OCI-LY7 (cell line): Measurements from ENCODE around the gene THSD7A.

Experiments used
- CTCF ChIP-seq: fragments of 200-600 bp; sonication (generic); conservative IDR thresholded peaks from 2 replicates; pipeline ENCODE4 v1.5.1; 2014; ENCODE audit warnings: mild to moderate bottlenecking, antibody characterized with exemption, low read length, moderate library complexity, mixed read lengths
- EZH2phosphoT487 ChIP-seq: fragments of 200-600 bp; sonication (generic); IDR thresholded peaks from 2 replicates; pipeline ENCODE4 v1.6.1; 2018; ENCODE audit warnings: low read depth, borderline replicate concordance, mild to moderate bottlenecking, mixed run types, antibody characterized with exemption, low read length, moderate library complexity, mixed read lengths

DNA sequence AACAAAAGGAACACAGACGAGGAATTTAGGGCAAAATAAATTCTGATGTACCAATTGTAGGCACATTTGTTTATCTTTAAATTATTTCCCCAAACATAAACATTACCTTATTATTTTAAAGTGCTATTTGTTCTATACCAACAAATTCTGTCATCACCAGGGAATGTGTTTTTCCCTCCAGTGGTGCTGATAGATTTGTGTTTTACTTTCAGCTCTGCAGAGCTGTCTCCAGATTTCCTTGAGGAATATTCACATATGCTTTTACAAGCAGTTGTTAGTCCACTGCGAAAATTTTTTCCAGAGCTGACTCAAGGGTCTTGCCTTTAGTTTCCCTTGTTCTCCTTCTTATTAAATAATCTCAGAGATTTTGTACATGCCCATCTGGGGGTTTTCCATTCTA is 495.6 kb downstream of the THSD7A start:
- TF ChIP-seq CTCF, result no peak
- TF ChIP-seq EZH2phosphoT487, result no peak
